ENCODE data around the gene ZNF512B. TPM values are rescaled to one million over a fixed set of nuclear protein-coding genes. Genes with fewer than 3 reads are reported as not detected.

Gene ZNF512B
- total RNA-seq, 1 experiment from 2014 or later, result 47.9 TPM

DNA sequence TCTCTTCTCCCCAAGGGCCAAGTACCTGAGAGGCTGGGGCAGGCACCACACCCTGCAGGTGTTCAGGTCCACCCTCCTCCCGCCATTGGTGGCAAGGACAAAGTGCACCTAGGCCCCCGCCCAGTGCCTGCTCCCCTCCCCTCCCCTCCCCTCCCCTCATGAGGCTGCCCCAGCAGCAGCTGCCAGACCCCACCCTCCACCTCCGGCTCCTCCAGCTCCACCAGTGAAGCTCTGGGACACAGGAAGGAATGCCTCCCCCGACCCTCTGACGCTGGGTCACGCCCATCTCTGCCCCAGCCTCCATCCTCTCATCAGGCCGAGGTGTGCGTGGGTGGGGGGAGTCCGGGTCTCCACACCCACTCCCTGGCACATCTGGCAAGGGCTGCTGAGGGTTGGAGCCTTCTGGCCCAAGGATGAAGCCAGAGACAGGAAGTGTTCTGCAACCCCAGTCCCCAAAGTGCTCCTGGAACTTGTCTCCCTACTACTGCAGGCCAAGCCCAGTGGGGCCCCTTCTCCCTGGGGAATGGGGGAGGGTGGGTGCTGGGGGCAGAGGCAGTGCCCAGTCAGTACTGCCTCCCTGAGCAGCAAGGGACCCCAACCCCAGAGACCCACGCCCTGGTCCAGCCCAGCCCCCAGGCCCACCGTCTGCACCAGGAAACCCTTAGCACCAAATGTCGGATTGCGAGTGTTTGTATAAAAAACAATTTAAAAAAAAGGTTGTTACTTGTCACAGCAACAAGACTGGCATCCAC lies 11.9 kb downstream of the ZNF512B start:
- peaks cover 43% of the 10 kb centered on the region for H3K4me1 Mint-ChIP-seq (ENCODE audit: low read depth, unreplicated experiment)
- intact Hi-C loops (cut with micrococcal nuclease; ENCODE audit: unreplicated experiment), result loop anchor here (1.0 to 5.0 kb wide), 6 partner anchors 11 to 421 kb away; partner anchors contain the start of genes ARFRP1, DNAJC5, PTK6 and TPD52L2
- H3K4me3 Mint-ChIP-seq (ENCODE audit: unreplicated experiment), result peak overlapping the region; percentile 89
- H3K36me3 ChIP-seq (ENCODE audit: control insufficient read depth, insufficient read depth, low read length), result peaks cover 7% of the 10 kb centered on the region
- H3K4me1 ChIP-seq, result peaks cover 22% of the 10 kb centered on the region
- H3K27ac Mint-ChIP-seq (ENCODE audit: unreplicated experiment), result peak overlapping the region; percentile 94
- peak; percentile 91 to 97 for DNase-seq
- peak overlapping the region; percentile 58 for H3K4me3 ChIP-seq (ENCODE audit: low read depth, low read length)
- no TSS peak for BruUV-seq (replicated peaks)
- ChIA-PET CTCF (interaction anchor here (0.6 to 2.7 kb wide), 15 partner anchors 16 to 685 kb away, joined by 3 to 38 read pairs (median 5); partner anchors contain the start of genes ARFRP1, PRPF6, SAMD10 and TCEA2), POLR2A (interaction anchor here (0.5 to 2.0 kb wide), 19 partner anchors 16 to 437 kb away, joined by 3 to 17 read pairs (median 5); partner anchors contain the start of genes ARFRP1, OPRL1, PPDPF and PRPF6)
- TF ChIP-seq, protein P1, sequence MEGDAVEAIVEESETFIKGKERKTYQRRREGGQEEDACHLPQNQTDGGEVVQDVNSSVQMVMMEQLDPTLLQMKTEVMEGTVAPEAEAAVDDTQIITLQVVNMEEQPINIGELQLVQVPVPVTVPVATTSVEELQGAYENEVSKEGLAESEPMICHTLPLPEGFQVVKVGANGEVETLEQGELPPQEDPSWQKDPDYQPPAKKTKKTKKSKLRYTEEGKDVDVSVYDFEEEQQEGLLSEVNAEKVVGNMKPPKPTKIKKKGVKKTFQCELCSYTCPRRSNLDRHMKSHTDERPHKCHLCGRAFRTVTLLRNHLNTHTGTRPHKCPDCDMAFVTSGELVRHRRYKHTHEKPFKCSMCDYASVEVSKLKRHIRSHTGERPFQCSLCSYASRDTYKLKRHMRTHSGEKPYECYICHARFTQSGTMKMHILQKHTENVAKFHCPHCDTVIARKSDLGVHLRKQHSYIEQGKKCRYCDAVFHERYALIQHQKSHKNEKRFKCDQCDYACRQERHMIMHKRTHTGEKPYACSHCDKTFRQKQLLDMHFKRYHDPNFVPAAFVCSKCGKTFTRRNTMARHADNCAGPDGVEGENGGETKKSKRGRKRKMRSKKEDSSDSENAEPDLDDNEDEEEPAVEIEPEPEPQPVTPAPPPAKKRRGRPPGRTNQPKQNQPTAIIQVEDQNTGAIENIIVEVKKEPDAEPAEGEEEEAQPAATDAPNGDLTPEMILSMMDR (IDR thresholded peaks at IDR 0.05; ENCODE audit: insufficient read depth in 1 of 2, low read depth in 1 of 2, low read length in 1 of 2, severe bottlenecking in 1 of 2, unreplicated experiment in 1 of 2), result no peak
- H3K9me3 Mint-ChIP-seq (ENCODE audit: unreplicated experiment), result no peaks in the 10 kb centered on the region
- H3K27me3 ChIP-seq (replicated peaks; ENCODE audit: control insufficient read depth, insufficient read depth, low read length), result no peaks in the 10 kb centered on the region
- H3K27me3 Mint-ChIP-seq (ENCODE audit: insufficient read depth, unreplicated experiment), result no peaks in the 10 kb centered on the region
- peaks cover 67% of the 10 kb centered on the region for H3K36me3 Mint-ChIP-seq (ENCODE audit: insufficient read depth, unreplicated experiment)
- H3K9me3 ChIP-seq, result no peaks in the 10 kb centered on the region

DNA sequence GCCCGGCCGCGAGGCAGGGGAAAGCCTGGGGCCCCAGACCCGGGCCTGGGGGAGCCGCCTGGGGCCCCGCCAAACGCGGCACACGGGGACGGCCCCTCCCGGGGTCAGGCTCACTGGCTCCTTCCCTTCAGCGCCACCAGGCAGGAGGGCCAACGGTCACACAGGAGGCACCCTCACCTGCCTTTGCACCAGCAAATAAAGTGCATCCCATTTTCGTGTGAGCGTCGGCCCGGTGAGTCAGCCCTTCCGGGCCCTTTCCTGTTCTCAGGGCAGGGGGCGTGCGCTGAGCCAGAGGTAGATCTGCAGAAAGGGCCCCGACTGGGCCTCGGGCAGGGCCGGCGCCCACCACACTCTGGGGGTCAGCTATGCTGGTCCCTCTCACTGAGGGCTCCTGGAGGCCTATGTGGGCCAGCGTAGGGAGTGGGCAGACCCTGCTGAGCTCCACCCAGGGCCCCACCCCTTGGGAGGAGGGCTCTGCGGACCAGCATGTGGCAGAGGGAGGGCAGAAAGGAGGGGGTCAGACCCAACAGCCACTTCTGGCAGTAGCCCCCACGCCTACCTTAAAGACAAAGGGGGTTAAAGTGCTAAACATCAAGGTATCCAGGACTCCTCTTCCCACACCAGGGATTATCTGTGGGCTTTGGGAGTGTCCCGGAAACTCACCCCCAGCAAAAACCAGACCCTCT lies 12.6 kb downstream of the ZNF512B start:
- H3K4me1 Mint-ChIP-seq (ENCODE audit: low read depth, unreplicated experiment), result peaks cover 43% of the 10 kb centered on the region
- no peaks in the 10 kb centered on the region for H3K27me3 ChIP-seq (replicated peaks; ENCODE audit: control insufficient read depth, insufficient read depth, low read length)
- intact Hi-C loops (cut with micrococcal nuclease; ENCODE audit: unreplicated experiment), result loop anchor here (1.0 to 5.0 kb wide), 6 partner anchors 12 to 420 kb away; partner anchors contain the start of genes ARFRP1, DNAJC5, PTK6 and TPD52L2
- peak overlapping the region; percentile 94 for H3K27ac Mint-ChIP-seq (ENCODE audit: unreplicated experiment)
- ChIA-PET POLR2A (interaction anchor here (0.5 to 2.0 kb wide), 16 partner anchors 16 to 436 kb away, joined by 3 to 17 read pairs (median 4); partner anchors contain the start of genes ARFRP1, OPRL1, PPDPF and PRPF6), CTCF (interaction anchor here (1.0 to 2.7 kb wide), 11 partner anchors 17 to 419 kb away, joined by 3 to 38 read pairs (median 5); partner anchors contain the start of genes ARFRP1, PRPF6, SAMD10 and TCEA2)
- BruUV-seq (replicated peaks), result TSS peak; percentile 2
- peak; percentile 96 to 97 for DNase-seq
- H3K9me3 Mint-ChIP-seq (ENCODE audit: unreplicated experiment), result no peaks in the 10 kb centered on the region
- no peaks in the 10 kb centered on the region for H3K9me3 ChIP-seq
- H3K4me3 Mint-ChIP-seq (ENCODE audit: unreplicated experiment), result peak overlapping the region; percentile 89
- TF ChIP-seq, protein P1 (IDR thresholded peaks at IDR 0.05; ENCODE audit: insufficient read depth in 1 of 2, low read depth in 1 of 2, low read length in 1 of 2, severe bottlenecking in 1 of 2, unreplicated experiment in 1 of 2), result peak; percentile 33 to 38
- H3K4me3 ChIP-seq (ENCODE audit: low read depth, low read length), result peak overlapping the region; percentile 58
- no peaks in the 10 kb centered on the region for H3K27me3 Mint-ChIP-seq (ENCODE audit: insufficient read depth, unreplicated experiment)
- H3K36me3 Mint-ChIP-seq (ENCODE audit: insufficient read depth, unreplicated experiment), result peaks cover 68% of the 10 kb centered on the region
- peaks cover 22% of the 10 kb centered on the region for H3K4me1 ChIP-seq
- peaks cover 4% of the 10 kb centered on the region for H3K36me3 ChIP-seq (ENCODE audit: control insufficient read depth, insufficient read depth, low read length)

DNA sequence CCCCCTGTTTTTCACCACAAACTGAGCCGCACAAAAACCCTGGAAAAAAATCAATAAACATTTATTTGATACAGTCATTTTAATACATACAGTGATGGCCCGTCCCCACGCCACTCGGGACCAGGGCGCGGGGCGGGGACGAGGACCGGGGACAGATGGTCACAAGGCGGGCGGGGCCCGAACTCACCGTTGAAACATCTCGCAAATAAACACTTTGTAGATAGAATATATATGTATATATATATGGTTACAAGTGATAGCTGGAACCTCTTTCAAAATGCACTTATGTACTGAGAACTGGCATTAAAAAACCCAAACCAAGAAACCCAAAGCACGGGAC lies 13.1 kb downstream of the ZNF512B start:
- Histone ChIP-seq H3K4me1 (peaks cover 22% of the 10 kb centered on the region), H3K4me3 (ENCODE audit: low read depth, low read length) (peak overlapping the region; percentile 58), H3K9me3 (no peaks in the 10 kb centered on the region), H3K36me3 (ENCODE audit: control insufficient read depth, insufficient read depth, low read length) (peaks cover 3% of the 10 kb centered on the region), H3K27me3 (replicated peaks; ENCODE audit: control insufficient read depth, insufficient read depth, low read length) (no peaks in the 10 kb centered on the region)
- TF ChIP-seq, protein P1 (IDR thresholded peaks at IDR 0.05; ENCODE audit: insufficient read depth in 1 of 2, low read depth in 1 of 2, low read length in 1 of 2, severe bottlenecking in 1 of 2, unreplicated experiment in 1 of 2), result no peak
- DNase-seq, result no peak
- Mint-ChIP-seq H3K9me3 (ENCODE audit: unreplicated experiment) (no peaks in the 10 kb centered on the region), H3K27ac (ENCODE audit: unreplicated experiment) (peak overlapping the region; percentile 94), H3K27me3 (ENCODE audit: insufficient read depth, unreplicated experiment) (no peaks in the 10 kb centered on the region), H3K4me3 (ENCODE audit: unreplicated experiment) (peak overlapping the region; percentile 89), H3K36me3 (ENCODE audit: insufficient read depth, unreplicated experiment) (peaks cover 68% of the 10 kb centered on the region), H3K4me1 (ENCODE audit: low read depth, unreplicated experiment) (peaks cover 43% of the 10 kb centered on the region)
- no TSS peak for BruUV-seq (replicated peaks)
- ChIA-PET CTCF (interaction anchor here (0.6 to 2.7 kb wide), 17 partner anchors 17 to 419 kb away, joined by 3 to 38 read pairs (median 6); partner anchors contain the start of genes ARFRP1, PRPF6, SAMD10 and TCEA2), POLR2A (interaction anchor here (0.6 to 2.0 kb wide), 15 partner anchors 11 to 436 kb away, joined by 3 to 24 read pairs (median 4); partner anchors contain the start of genes ARFRP1, GMEB2, HELZ2 and OPRL1)
- intact Hi-C loops (cut with micrococcal nuclease; ENCODE audit: unreplicated experiment), result loop anchor here (1.0 to 5.0 kb wide), 7 partner anchors 13 to 419 kb away; partner anchors contain the start of genes ARFRP1, DNAJC5, PTK6 and TCEA2

Measured in Caco-2 (cell line).